ENCODE measurements around the gene TANC1.

Gene TANC1

GRCh38 chr2:158935617-158936016 is 32.8 kb upstream of the TANC1 start:
- WGBS = 92% methylated on average over 3 of the region's 3 CpGs
- no peaks in the 10 kb centered on the region for H3K36me3 ChIP-seq (ENCODE audit: insufficient read depth, low read length)

GRCh38 chr2:158936978-158937377 is 31.5 kb upstream of the TANC1 start:
- H3K9ac ChIP-seq (ENCODE audit: low read depth, low read length) = no peak overlapping the region
- no peaks in the 10 kb centered on the region for H3K9me3 ChIP-seq (ENCODE audit: insufficient read depth, low read depth, low read length)
- WGBS = 95% methylated on average over 2 of the region's 2 CpGs
- H3K4me3 ChIP-seq (ENCODE audit: low read length) = no peak overlapping the region
- no peak overlapping the region for H3K27ac ChIP-seq (ENCODE audit: low read depth, low read length)
- H3K36me3 ChIP-seq (ENCODE audit: insufficient read depth, low read length) = no peaks in the 10 kb centered on the region
- H3K4me1 ChIP-seq (ENCODE audit: insufficient read depth, low read length) = peaks cover 15% of the 10 kb centered on the region
- no peaks in the 10 kb centered on the region for H3K27me3 ChIP-seq (ENCODE audit: insufficient read depth, low read length)

More at GRCh38 chr2:158935617-158936016, 32.8 kb upstream of the TANC1 start:
- H3K27me3 ChIP-seq (ENCODE audit: insufficient read depth, low read length) = no peaks in the 10 kb centered on the region
- no peak overlapping the region for H3K27ac ChIP-seq (ENCODE audit: low read depth, low read length)
- H3K9me3 ChIP-seq (ENCODE audit: insufficient read depth, low read depth, low read length) = no peaks in the 10 kb centered on the region
- H3K9ac ChIP-seq (ENCODE audit: low read depth, low read length) = no peak overlapping the region
- H3K4me1 ChIP-seq (ENCODE audit: insufficient read depth, low read length) = peaks cover 23% of the 10 kb centered on the region
- no peak overlapping the region for H3K4me3 ChIP-seq (ENCODE audit: low read length)

DNA sequence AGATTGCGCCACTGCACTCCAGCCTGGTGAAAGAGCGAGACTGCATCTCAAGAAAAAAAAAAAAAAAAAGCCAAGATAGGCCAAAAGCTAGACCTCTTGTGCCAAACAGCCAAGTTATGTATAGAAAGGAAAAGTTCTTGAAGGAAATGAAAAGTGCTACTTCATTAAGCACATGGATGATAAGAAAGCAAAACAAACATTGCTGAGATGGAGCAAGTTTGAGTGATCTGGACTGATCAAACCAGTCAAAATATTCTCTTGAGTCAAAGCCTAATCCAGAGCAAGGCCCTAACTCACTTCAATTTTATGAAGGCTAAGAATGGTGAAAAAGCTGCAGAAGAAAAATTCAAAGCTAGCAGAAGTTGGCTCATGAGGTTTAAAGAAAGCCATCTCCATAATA is 28.1 kb upstream of the TANC1 start:
- Histone ChIP-seq H3K27ac (ENCODE audit: low read depth, low read length) (no peak overlapping the region), H3K4me1 (ENCODE audit: insufficient read depth, low read length) (peaks cover 6% of the 10 kb centered on the region), H3K9me3 (ENCODE audit: insufficient read depth, low read depth, low read length) (no peaks in the 10 kb centered on the region), H3K36me3 (ENCODE audit: insufficient read depth, low read length) (no peaks in the 10 kb centered on the region), H3K27me3 (ENCODE audit: insufficient read depth, low read length) (no peaks in the 10 kb centered on the region), H3K9ac (ENCODE audit: low read depth, low read length) (no peak overlapping the region), H3K4me3 (ENCODE audit: low read length) (no peak overlapping the region)
- WGBS = 87% methylated on average over 2 of the region's 2 CpGs

DNA sequence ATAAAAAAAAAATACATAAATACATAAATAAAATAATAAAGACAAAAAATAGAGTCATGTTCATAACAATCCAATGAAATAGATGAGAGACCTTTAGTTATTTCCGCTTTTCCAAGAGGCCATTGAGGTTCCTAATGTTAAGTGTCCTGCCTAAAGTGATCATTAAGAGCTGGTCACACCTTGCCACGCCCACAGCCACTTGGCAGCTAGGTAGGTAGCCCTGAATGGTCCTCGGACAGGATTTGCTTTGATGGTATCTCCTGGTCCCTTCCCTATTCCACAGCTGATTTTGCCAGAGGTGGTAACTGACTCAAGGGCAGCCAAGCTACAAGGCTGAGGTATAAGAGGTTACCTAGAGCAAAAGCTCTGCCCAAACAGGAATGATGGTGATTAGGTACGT is 24.5 kb upstream of the TANC1 start:
- no peaks in the 10 kb centered on the region for H3K27me3 ChIP-seq (ENCODE audit: insufficient read depth, low read length)
- H3K4me1 ChIP-seq (ENCODE audit: insufficient read depth, low read length) = no peaks in the 10 kb centered on the region
- 96% methylated on average over 4 of the region's 4 CpGs for WGBS
- H3K27ac ChIP-seq (ENCODE audit: low read depth, low read length) = no peak overlapping the region
- H3K9ac ChIP-seq (ENCODE audit: low read depth, low read length) = no peak overlapping the region
- H3K9me3 ChIP-seq (ENCODE audit: insufficient read depth, low read depth, low read length) = no peaks in the 10 kb centered on the region
- no peaks in the 10 kb centered on the region for H3K36me3 ChIP-seq (ENCODE audit: insufficient read depth, low read length)
- no peak overlapping the region for H3K4me3 ChIP-seq (ENCODE audit: low read length)

- WGBS = 84% methylated on average over 4 of the region's 6 CpGs
- no peaks in the 10 kb centered on the region for H3K9me3 ChIP-seq (ENCODE audit: insufficient read depth, low read depth, low read length)
- no peak overlapping the region for H3K27ac ChIP-seq (ENCODE audit: low read depth, low read length)
- H3K36me3 ChIP-seq (ENCODE audit: insufficient read depth, low read length) = no peaks in the 10 kb centered on the region
- H3K4me3 ChIP-seq (ENCODE audit: low read length) = no peak overlapping the region
- no peaks in the 10 kb centered on the region for H3K27me3 ChIP-seq (ENCODE audit: insufficient read depth, low read length)
- H3K9ac ChIP-seq (ENCODE audit: low read depth, low read length) = no peak overlapping the region
- H3K4me1 ChIP-seq (ENCODE audit: insufficient read depth, low read length) = no peaks in the 10 kb centered on the region
These were observed 19.3 kb upstream of the TANC1 start for GRCh38 chr2:158948964-158949699.

DNA sequence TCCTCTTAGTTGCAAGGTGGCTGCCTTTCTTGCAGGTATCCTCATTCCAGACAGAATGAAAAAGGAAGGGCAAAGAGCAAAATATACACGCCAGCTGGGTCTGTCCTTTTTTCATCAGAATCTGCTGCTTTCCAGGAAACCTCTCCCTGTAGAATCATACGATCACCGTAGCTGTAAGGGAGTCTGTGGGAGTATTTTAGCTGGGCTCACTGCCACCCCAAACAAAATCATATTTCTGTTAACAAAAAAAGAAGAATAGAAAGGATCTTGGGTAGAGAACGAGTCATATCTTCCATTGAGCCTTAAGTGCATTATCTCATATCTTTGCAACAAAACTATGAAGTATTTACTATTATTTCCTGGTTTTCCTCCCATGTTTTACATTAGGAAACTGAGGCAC is 15.0 kb upstream of the TANC1 start:
- no peaks in the 10 kb centered on the region for H3K27me3 ChIP-seq (ENCODE audit: insufficient read depth, low read length)
- H3K4me3 ChIP-seq (ENCODE audit: low read length) = no peak overlapping the region
- H3K36me3 ChIP-seq (ENCODE audit: insufficient read depth, low read length) = no peaks in the 10 kb centered on the region
- H3K9ac ChIP-seq (ENCODE audit: low read depth, low read length) = no peak overlapping the region
- no peak overlapping the region for H3K27ac ChIP-seq (ENCODE audit: low read depth, low read length)
- H3K9me3 ChIP-seq (ENCODE audit: insufficient read depth, low read depth, low read length) = no peaks in the 10 kb centered on the region
- H3K4me1 ChIP-seq (ENCODE audit: insufficient read depth, low read length) = no peaks in the 10 kb centered on the region
- 90% methylated on average over 1 of the region's 4 CpGs for WGBS

- H3K9ac ChIP-seq (ENCODE audit: low read depth, low read length) = no peak overlapping the region
- no peaks in the 10 kb centered on the region for H3K36me3 ChIP-seq (ENCODE audit: insufficient read depth, low read length)
- H3K27me3 ChIP-seq (ENCODE audit: insufficient read depth, low read length) = no peaks in the 10 kb centered on the region
- no peaks in the 10 kb centered on the region for H3K4me1 ChIP-seq (ENCODE audit: insufficient read depth, low read length)
- H3K4me3 ChIP-seq (ENCODE audit: low read length) = no peak overlapping the region
- 92% methylated on average over 4 of the region's 5 CpGs for WGBS
- H3K9me3 ChIP-seq (ENCODE audit: insufficient read depth, low read depth, low read length) = no peaks in the 10 kb centered on the region
- H3K27ac ChIP-seq (ENCODE audit: low read depth, low read length) = no peak overlapping the region
These were observed 14.3 kb upstream of the TANC1 start for GRCh38 chr2:158953926-158954763.

DNA sequence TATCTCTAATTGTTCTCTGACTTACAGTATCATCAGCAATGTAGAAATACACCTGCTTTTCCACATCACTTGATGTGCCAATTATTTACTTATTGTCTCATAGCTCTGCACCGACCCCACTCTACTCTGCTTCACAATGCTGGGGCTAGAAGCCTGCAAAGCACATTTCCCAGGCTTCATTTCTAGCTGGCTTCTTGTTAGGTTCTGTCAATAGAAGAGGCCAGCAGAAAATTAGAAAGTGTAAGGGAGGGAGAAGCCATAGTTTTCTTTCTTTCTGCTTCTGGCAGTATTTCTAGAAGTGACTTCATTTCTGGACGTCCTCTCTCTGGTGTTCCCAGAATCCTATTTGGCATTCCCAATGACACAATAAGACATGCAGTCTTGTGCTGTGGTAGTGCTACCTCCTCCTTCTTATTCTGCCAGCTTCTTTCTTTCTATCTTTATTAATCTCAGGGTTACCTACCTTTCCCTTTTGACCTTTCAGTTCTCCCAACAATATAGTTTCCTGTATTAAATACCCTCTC is 12.5 kb upstream of the TANC1 start:
- Histone ChIP-seq H3K36me3 (ENCODE audit: insufficient read depth, low read length) (no peaks in the 10 kb centered on the region), H3K27ac (ENCODE audit: low read depth, low read length) (no peak overlapping the region), H3K4me1 (ENCODE audit: insufficient read depth, low read length) (no peaks in the 10 kb centered on the region), H3K9ac (ENCODE audit: low read depth, low read length) (no peak overlapping the region), H3K9me3 (ENCODE audit: insufficient read depth, low read depth, low read length) (no peaks in the 10 kb centered on the region), H3K4me3 (ENCODE audit: low read length) (no peak overlapping the region), H3K27me3 (ENCODE audit: insufficient read depth, low read length) (no peaks in the 10 kb centered on the region)
- WGBS = 91% methylated on average over 2 of the region's 2 CpGs

DNA sequence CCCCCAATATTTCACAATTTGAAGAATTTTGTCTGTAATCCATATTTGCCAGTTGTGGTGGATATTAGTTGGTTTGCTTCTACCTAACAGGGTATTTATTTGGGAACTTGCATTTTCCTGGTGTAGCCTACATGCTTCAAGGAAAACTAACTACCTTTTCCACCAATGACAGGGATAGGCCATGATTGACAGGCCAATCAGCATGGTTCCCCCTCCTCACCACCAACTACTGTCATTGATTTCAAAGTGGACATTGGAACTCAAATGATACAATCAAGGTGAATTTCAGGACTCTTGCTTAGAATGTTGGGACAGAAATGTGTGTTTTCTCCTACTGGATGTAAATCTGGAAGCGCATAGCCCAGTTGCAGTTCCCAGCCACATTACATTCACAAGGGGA is 10.1 kb upstream of the TANC1 start:
- H3K9me3 ChIP-seq (ENCODE audit: insufficient read depth, low read depth, low read length) = no peaks in the 10 kb centered on the region
- no peaks in the 10 kb centered on the region for H3K36me3 ChIP-seq (ENCODE audit: insufficient read depth, low read length)
- 100% methylated on average over 1 of the region's 1 CpG for WGBS
- H3K4me1 ChIP-seq (ENCODE audit: insufficient read depth, low read length) = peaks cover 5% of the 10 kb centered on the region; the same call in 1 of the 2 replicates
- no peak overlapping the region for H3K27ac ChIP-seq (ENCODE audit: low read depth, low read length)
- no peak overlapping the region for H3K9ac ChIP-seq (ENCODE audit: low read depth, low read length)
- H3K4me3 ChIP-seq (ENCODE audit: low read length) = no peak overlapping the region
- H3K27me3 ChIP-seq (ENCODE audit: insufficient read depth, low read length) = peaks cover under 1% of the 10 kb centered on the region; the same call in 1 of the 2 replicates

GRCh38 chr2:158960193-158960592 is 8.2 kb upstream of the TANC1 start:
- Histone ChIP-seq H3K9me3 (ENCODE audit: insufficient read depth, low read depth, low read length) (no peaks in the 10 kb centered on the region), H3K27ac (ENCODE audit: low read depth, low read length) (no peak overlapping the region), H3K9ac (ENCODE audit: low read depth, low read length) (no peak overlapping the region), H3K27me3 (ENCODE audit: insufficient read depth, low read length) (peaks cover 19% of the 10 kb centered on the region), H3K4me3 (ENCODE audit: low read length) (no peak overlapping the region), H3K4me1 (ENCODE audit: insufficient read depth, low read length) (peaks cover 5% of the 10 kb centered on the region; the same call in 1 of the 2 replicates), H3K36me3 (ENCODE audit: insufficient read depth, low read length) (no peaks in the 10 kb centered on the region)
- WGBS = 98% methylated on average over 2 of the region's 2 CpGs

GRCh38 chr2:158962074-158962473 is 6.4 kb upstream of the TANC1 start:
- 100% methylated on average over 1 of the region's 1 CpG for WGBS

More at GRCh38 chr2:158962074-158962473, 6.4 kb upstream of the TANC1 start:
- Histone ChIP-seq H3K4me1 (ENCODE audit: insufficient read depth, low read length) (peaks cover 6% of the 10 kb centered on the region; the same call in 1 of the 2 replicates), H3K4me3 (ENCODE audit: low read length) (no peak overlapping the region), H3K9ac (ENCODE audit: low read depth, low read length) (no peak overlapping the region), H3K27me3 (ENCODE audit: insufficient read depth, low read length) (peaks cover 38% of the 10 kb centered on the region), H3K27ac (ENCODE audit: low read depth, low read length) (no peak overlapping the region), H3K36me3 (ENCODE audit: insufficient read depth, low read length) (no peaks in the 10 kb centered on the region), H3K9me3 (ENCODE audit: insufficient read depth, low read depth, low read length) (no peaks in the 10 kb centered on the region)

All from HUES64 (cell line).